ENCODE data around the gene SH3GL1. TPM values are rescaled to one million over a fixed set of nuclear protein-coding genes. Genes with fewer than 3 reads are reported as not detected.
A peak's percentile ranks its signal among the peaks of the same experiment; 100 is the strongest.

SH3GL1 gene
- polyA plus RNA-seq, 5 donors = 64.8 to 131 (median 87.4) TPM

DNA sequence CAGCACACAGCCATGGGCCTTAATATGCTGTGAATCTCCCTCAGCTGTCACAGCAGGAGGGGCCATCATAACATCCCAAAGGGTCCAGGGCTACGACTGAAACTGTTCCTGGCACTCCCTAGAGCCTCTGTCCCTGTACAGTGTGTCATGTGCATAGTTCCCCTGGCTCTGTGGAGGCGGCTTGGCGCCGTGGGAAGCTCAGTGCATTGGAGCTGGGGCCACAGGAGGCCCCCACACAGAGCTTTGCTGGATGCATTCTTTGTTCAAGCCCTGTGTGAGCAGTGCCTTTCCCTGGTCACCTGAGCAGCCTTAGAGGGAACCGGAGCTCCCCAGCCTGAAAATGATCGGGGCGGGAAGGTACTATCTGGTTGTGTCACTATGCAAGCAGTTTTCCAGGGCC is 35.9 kb upstream of the SH3GL1 start:
- no peak for DNase-seq

DNA sequence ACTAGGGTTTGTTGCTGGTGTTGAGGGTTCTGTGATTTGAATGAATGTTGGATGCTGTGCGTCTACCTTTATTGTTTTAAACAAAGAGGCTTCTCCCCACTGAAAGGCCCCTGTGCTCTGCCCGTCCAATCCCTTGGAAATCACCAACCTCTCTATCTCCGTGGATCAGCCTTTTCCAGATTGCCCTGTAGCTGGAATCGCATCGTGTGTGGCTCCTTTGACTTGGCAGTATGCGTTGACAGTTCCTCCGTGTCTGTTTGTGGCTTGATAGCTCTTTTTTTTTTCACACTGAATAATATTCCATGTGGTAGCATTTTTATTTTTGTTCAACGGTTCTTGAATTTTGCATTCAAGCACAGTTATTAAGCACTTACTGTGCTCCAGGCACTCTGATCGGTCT is 34.0 kb upstream of the SH3GL1 start:
- DNase-seq = no peak

DNA sequence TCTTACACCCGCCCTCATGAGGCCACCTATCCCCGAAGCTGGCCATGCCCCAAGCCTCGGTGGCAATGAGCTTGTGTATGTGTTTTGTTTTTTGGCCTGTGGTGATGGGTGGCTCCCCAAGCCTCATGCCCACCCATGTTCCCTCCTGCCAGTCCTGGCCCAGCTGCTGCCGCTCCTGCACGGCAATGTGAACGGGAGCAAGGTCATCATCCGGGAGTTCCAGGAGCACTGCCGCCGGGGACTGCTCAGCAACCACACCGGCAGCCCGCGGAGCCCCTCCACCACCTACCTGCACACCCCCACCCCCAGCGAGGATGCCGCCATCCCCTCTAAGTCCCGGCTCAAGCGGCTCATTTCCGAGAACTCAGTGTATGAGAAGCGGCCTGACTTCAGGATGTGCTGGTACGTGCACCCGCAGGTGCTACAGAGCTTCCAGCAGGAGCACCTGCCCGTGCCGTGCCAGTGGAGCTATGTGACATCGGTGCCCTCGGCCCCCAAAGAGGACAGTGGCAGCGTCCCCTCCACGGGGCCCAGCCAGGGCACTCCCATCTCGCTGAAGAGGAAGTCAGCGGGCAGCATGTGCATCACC is 32.7 kb upstream of the SH3GL1 start:
- no peak for DNase-seq

DNA sequence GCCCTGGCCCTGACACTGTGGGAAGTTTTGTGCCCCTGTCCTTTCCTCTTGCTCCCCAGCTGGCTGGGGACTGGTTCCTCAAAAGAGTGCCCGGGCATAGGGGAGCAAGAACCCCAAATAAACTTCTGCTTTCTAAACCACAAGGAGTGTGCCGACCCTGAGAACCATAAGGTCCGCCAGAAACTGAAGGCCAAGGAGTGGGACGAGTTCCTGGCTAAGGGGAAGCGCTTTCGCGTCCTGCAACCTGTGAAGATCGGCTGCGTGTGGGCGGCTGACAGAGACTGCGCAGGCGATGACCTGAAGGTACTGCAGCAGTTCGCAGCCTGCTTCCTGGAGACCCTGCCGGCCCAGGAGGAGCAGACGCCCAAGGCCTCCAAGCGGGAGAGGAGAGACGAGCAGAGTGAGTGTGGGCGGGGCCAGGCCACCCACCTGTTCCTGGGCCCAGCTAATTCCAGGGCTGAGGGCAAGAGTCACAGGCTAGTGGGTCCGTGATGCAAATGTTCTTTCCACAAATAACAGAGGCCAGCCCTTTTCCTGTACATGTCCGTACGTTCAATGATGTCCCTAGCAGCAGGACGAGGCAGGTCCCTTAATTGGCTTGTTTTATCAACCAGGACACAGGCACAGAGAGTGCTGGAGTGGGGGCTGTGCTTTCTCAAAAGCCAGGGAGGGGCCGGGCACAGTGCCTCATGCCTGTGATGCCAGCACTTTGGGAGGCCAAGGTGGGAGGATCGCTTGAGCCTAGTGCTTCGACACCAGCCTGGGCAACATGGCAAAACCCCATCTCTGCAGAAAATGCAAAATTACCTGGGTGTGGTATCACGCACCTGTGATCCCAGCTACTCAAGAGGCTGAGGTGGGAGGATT is 31.7 kb upstream of the SH3GL1 start:
- no peak for DNase-seq

DNA sequence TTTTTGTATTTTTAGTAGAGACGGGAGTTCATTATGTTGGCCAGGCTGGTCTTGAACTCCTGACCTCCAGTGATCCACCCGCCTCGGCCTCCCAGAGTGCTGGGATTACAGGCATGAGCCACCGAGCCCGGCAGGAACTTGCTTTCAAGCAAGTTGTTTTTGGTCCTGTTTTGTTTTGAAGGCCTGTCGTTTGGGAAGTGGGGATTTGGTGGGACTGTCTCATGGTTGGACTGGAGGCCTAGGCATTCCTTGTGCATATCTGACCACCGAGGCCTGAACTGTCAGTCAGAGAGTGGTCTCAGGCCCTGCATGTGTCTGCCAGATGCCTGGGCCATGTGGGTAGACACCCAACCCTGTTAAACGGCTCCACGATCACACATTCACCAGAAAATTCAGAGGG is 30.9 kb upstream of the SH3GL1 start:
- DNase-seq = no peak

DNA sequence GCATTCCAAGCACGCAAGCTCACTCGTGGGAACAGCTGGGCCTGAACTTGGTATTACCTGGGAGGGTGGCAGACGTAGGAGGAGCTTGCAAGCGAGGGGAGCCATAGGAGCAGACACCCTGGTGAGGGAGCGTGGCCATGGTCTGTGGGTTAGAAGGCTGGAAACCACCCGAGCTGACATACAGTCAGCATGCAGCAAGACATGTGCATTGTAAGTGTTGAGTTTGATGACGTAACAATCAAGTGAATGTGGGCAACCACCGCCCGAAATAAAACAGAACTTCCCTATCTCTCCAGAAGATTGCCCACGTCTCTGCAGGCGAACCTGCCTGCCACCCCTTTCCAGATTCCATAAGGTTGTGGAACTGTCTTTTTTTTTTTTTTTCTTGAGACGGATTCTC is 30.4 kb upstream of the SH3GL1 start:
- no peak for DNase-seq

DNA sequence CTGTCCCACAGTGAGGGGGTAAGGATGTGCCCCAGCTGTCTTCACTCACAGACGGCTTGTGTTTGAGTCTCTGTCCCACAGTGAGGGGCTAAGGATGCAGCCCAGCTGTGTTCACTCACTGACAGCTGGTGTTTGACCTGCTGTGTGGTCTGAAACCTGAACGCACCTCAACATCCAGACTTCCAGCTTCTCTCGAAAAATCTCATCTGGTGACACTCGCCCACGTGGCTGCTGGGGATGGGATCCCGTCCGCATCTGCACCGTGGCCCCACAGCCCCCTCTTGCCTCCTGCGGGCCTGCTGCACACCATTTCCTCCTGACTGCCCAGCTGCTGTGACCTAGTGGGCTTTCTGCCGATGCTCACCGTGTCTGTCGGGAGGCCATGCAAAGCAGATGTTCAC is 29.4 kb upstream of the SH3GL1 start:
- DNase-seq = peak; percentile 78 to 84

DNA sequence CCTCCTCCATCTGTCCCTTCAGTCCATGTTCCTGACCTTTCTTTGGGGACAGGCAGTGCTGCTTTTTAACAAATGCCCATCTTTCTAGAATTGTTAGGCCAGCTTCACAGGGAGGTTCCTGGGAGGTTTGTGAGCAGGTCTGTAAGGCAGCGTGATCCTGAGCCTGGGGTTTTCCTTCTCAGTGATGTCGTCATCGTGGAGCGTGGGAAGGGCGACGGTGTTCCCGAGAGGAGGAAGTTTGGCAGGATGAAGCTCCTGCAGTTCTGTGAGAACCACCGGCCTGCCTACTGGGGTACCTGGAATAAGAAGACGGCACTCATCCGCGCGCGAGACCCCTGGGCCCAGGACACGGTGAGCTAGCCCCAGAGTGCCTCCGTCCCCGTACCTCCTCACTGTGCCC is 28.9 kb upstream of the SH3GL1 start:
- no peak for DNase-seq

DNA sequence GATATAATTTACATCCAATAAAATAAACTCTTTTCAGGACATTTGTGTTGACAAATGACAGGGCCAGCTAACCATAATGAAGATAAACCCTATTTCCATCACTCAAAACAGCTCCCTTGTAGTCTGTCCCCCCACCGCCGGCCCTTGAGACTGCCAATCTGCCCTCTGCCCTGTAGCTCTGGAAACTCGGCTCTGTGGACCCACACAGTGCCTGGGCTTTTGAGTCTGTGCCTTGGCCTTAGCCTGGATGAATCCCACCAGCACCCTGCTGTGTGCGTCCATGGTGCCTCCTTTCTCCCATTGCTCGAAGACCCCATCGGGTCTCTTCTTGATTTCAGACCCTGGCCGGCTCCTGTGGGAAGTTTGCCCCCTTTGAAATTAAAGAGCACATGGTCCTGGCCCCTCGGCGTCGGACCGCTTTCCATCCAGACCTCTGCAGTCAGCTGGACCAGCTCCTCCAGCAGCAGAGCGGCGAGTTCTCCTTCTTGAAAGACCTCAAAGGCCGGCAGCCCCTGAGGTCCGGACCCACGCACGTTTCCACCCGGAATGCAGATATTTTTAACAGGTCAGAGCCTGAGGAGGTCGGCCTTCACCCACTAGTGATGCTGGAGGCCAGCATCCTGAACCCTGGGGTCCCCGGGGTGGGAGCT is 28.1 kb upstream of the SH3GL1 start:
- DNase-seq = no peak

DNA sequence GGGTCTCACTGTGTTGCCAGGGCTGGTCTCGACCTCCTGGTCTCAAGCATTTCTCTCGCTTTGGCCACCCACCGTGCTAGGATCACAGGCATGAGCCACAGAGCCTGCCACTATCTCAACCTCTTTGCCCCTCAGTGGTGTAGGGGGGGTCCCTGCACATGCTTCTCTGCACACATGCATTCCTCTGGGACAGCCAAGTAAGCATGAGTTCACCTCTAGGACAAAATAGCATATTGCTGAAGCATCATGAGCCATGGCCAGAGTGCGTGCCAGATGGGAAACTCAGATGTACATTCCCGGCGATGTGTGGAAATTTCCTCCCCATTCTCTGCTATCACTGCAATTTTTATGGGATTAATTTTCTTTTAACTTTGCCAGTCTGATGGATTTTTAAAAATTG is 25.2 kb upstream of the SH3GL1 start:
- peak in 1 of 2 donors; percentile 42 for DNase-seq

DNA sequence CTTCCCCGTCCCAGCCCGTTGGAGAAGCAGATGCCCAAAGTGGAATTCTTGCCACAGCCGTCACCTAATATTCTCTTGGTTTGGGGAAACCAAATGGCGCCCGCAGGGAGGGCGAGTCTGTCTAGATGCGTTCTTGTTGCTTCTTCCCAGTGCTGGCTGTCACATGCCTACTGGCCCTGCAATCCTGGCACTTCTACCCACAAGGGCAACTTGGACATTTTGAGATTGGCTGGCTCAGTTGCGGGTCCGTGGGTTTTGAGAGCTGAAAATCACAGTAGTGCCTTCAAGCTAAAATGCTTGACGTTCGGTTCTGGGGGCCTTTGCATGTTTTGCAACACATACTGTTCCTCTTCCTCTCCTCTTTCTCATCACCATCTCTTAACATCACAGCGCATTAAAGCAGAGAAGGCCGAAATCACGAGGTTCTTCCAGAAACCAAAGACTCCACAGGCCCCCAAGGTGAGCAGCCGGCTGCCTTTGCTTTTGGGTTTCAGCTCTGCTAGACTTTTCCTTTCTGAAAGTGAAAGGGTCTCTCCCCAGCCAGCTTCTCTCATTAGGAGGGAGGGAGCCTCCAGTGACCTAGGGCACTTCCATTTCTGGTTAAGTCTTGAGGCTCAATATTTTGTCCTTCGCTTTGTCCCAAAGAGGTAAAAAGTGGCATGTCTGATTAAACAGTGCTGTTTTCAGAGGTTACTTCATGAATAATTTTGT is 23.2 kb upstream of the SH3GL1 start:
- no peak for DNase-seq

DNA sequence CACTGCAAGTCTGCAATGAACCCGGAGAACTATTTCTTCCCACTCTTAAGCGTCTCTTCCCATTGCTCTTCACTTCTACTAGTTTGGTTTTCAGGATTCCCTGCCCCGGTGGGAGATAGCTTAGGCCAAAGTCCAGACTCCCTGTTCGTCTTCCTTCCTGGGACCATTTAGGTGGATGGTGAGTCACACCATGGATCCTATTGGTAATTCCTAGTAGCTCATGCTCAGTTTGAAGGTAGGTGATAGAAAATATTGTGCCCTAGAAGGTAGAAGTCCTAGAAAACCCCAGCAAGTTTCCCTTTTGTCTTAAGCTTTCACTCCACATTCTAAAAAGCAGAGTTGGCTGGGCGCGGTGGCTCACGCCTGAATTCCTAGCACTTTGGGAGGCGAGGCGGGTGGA is 15.9 kb upstream of the SH3GL1 start:
- DNase-seq = no peak

DNA sequence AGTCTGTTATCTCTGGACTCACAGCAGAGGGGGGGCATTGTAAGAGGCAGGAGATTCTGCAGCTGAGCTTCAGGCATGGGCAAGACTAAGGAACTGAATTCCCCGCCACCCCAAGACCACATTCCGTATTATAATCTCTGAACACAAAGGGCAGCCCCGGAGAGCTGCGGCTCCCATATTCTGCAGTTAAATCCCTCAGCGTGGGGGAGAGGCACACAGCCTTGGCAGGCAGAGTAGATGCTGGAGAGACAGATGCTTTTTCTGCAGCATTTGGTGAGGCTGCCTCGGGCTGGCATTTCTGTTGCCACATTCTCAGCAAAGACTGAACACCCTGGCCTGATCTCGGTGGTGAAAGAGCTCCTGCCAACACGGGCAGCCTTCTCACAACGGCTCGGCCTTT is 15.0 kb upstream of the SH3GL1 start:
- DNase-seq = no peak

DNA sequence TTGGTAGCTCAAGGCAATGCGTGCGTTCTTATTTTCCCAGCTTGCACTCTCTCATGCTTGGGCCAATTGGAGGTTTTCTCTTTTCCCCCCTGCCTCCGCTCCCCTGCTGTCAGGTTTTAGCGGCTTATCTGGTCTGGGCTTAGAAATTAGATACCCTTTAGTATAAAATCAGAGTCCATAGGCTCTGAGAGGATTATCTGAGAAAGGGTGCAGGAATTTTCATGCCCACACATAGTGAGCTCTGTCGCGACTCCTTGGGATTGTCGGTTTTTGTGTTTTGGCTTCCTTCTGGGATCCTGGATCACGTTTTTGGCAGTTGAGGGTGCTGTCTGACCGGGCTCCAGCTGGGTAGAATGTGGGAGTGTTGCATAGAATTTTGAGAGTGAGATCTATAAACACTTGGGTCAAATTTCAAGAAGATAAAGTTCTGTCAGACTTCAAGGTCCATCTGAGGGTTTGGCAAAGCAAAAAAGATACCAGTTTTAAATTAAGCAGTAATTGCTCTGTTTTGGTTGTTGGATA is 14.5 kb upstream of the SH3GL1 start:
- peak; percentile 56 to 63 for DNase-seq

DNA sequence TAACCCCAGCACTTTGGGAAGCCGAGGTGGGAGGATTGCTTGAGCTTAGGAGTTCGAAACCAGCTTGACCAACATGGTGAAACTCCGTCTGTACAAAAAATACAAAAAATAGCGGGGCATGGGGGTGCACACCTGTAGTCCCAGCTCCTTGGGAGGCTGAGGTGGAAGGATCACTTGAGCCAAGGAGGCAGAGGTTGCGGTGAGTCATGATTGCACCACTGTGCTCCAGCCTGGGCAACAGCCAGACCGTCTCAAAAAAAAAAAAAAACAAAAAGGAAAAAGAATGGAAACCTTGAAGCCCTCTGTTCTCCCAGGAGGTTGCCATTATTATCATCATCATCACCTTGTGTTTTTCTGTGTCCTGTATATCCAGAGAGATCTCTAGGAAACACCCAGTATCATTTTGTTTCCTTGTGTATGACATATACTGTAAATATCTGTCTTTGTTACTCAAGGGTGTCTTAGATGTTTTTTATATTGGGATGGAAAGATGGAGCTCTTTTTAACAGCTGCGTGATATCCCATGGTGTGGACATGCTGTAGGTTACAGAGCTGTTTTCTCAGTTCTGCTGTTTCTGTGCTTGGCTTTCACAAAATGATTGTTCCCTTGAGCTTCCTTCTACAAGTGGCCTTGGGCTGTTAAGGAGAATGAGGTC is 13.9 kb upstream of the SH3GL1 start:
- DNase-seq = no peak

DNA sequence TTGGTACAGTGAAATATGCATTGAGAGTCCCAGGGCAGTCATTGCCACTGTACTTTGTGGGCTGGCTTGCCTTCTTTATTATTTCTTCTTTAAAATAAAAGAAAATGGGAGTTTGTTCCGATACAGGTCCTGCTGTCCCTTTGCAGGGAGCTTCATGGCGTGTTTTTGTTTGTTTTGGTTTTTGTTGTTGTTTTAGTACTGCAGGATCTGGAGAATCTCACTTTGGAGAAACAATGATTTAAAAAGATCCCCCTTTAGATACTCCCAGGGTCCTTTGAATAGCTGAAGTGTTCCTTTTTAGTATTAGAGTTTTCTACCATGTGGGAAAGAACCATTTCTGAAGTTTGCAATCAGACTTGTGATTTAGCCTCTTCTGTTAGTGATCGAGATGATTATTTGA is 13.2 kb upstream of the SH3GL1 start:
- no peak for DNase-seq

DNA sequence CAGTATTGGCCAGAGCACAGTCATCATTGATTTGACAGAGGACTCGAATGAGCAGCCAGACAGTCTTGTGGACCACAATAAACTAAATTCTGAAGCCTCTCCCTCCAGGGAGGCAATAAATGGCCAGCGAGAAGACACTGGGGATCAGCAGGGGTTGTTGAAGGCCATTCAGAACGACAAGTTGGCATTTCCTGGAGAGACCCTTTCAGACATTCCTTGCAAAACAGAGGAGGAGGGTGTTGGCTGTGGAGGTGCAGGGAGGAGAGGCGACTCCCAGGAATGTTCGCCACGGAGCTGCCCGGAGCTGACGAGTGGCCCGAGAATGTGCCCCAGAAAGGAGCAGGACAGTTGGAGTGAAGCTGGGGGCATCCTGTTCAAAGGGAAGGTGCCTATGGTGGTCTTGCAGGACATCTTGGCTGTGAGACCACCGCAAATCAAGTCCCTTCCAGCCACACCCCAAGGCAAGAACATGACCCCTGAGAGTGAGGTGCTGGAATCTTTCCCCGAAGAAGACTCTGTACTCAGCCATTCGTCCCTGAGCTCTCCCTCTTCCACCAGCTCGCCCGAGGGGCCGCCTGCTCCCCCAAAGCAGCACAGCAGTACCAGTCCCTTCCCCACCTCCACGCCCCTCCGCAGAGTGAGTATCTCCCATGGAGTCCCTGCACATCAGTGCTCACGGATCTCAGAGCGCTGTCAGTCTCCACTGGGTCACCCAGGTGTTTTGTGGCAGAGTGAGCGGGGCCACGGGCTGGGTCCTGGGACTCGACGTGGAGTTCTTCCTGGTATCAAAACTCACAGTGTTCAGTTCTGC is 9.0 kb upstream of the SH3GL1 start:
- DNase-seq = no peak

DNA sequence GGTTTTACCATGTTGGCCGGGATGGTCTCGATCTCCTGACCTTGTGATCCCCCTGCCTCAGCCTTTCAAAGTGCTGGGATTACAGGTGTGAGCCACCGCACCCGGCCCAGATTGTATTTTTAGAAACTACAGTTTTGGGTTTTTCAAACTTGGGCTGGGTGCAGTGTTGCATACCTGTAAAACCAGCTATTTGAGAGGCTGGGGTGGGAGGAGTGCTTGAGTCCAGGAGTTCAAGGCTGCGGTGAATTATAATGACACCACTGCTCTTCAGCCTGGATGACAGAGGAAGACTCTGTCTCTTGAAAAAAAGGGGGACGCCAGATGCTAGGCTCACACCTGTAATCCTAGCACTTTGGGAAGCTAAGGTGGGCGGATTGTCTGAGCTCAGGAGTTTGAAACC is 6.3 kb upstream of the SH3GL1 start:
- DNase-seq = no peak

DNA sequence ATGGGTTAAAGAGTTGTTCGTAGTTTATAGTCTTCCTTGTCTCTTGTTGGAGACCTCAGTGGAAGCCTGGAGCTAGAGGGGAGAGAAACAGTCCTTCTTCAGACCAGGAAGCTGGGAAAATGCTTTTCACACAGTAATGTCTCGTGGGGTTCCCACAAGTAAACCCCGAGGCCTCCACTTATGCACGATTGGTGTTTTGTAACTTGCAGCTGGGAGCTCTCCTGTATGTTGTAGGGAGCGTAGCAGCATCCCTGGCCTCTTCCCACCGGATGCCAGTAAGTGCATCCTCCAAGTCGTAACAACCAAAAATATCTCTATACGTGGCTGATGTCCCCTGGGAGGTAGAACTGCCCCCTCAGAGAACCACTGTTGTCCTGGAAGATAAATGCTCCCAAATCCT is 5.6 kb upstream of the SH3GL1 start:
- DNase-seq = no peak

DNA sequence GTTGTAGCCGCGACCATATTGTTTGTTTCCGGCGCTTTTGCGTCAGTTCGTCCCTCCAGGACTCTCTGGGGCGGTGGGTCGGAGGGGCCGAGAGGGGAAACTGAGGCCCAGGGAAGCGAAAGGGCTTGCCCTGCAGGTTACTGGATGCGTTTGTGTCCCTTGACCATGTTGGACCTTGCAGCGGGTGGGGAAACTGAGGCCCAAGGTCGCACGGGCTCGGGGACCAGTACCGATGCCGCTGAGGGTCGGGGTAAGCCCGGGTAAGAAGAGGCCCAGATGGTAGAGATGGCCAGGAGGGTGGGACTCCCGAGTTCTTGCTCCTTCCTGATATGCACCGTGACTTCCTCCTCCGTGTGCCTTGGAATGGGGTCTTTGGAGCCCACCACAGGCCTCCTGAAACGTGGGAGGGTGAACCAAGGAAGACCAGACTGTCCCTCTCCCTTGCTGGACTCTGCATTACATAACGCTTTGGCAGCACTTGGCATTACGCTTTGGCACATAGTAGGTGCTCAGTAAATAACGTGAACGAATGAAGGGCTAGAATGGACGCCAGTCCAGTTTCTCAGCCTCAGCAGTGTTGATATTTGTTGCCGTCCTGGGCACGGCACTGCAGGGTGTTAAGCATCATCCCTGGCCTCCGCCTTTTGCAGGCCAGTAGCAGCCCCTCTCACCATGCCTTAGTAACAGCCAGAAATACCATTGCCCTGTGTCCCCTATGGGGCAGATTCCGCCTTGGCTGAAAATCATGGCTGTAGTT is 2.8 kb upstream of the SH3GL1 start:
- DNase-seq = no peak

Data from right lung (tissue), 5 donors.